ENCODE results near the gene SLC22A13. TPM values are rescaled to one million over a fixed set of nuclear protein-coding genes. Genes with fewer than 3 reads are reported as not detected.

Gene SLC22A13
- total RNA-seq, 2 experiments from 2014 or later, result 0.25 to 0.28 TPM

Other genes starting within 250 kb of the SLC22A13 start
- 10 to 100 TPM; 36.2 to 38.0 TPM for gene PLCD1, start 236.2 kb upstream of the SLC22A13 start, total RNA-seq
- gene DLEC1, start 226.6 kb upstream of the SLC22A13 start, total RNA-seq, result 1 to 10 TPM; 3.8 to 4.2 TPM
- gene ACAA1, start 128.7 kb upstream of the SLC22A13 start, total RNA-seq, result 10 to 100 TPM; 76.8 to 77.5 TPM
- gene MYD88, start 127.2 kb upstream of the SLC22A13 start, total RNA-seq, result 10 to 100 TPM; 87.9 to 91.3 TPM
- gene OXSR1, start 100.3 kb upstream of the SLC22A13 start, total RNA-seq, result 10 to 100 TPM; 67.5 to 71.3 TPM
- not detected for gene SLC22A14, start 16.5 kb downstream of the SLC22A13 start, total RNA-seq
- 1 to 10 TPM; 3.1 to 3.2 TPM for gene XYLB, start 81.0 kb downstream of the SLC22A13 start, total RNA-seq
- gene ACVR2B, start 188.1 kb downstream of the SLC22A13 start, total RNA-seq, result 1 to 10 TPM; 7.0 to 7.6 TPM
- gene EXOG, start 230.5 kb downstream of the SLC22A13 start, total RNA-seq, result 10 to 100 TPM; 17.8 to 19.0 TPM